DOHH2 (cell line): ENCODE measurements around the gene IGSF3.
"Not testable (repeated sequence)": the region's sequence is repeated elsewhere in the genome, so short reads cannot be mapped to it uniquely, and the experiment has no call there.

ENCODE experiments used
- H3F3A ChIP-seq: fragments of 200-600 bp; sonication (generic), shearing (Covaris generic); 2 replicates; pipeline ENCODE4 v1.6.0; 2016; ENCODE audit warnings: antibody characterized with exemption, mild to moderate bottlenecking; ENCODE audit not compliant: control insufficient read depth, insufficient read depth
- H3K27ac ChIP-seq: fragments of 200-600 bp; sonication (generic); 2 replicates; pipeline ENCODE4 v1.5.1; 2014; ENCODE audit warnings: low read depth, mild to moderate bottlenecking, low read length, moderate library complexity
- H3K27me3 ChIP-seq: fragments of 200-600 bp; sonication (generic); 2 replicates; pipeline ENCODE4 v1.6.1; 2014; ENCODE audit warnings: mild to moderate bottlenecking, low read length, mixed read lengths; ENCODE audit not compliant: control insufficient read depth
- H3K36me3 ChIP-seq: fragments of 200-600 bp; sonication (generic); 2 replicates; pipeline ENCODE4 v1.6.1; 2014; ENCODE audit warnings: mild to moderate bottlenecking, low read length, moderate library complexity, mixed read lengths; ENCODE audit not compliant: control insufficient read depth
- H3K4me1 ChIP-seq: fragments of 200-600 bp; sonication (generic); 2 replicates; pipeline ENCODE4 v1.6.1; 2014; ENCODE audit warnings: mild to moderate bottlenecking, low read length, mixed read lengths; ENCODE audit not compliant: control insufficient read depth
- H3K4me2 ChIP-seq: fragments of 200-600 bp; sonication (generic); 2 replicates; pipeline ENCODE4 v1.6.0; 2014; ENCODE audit warnings: mild to moderate bottlenecking, low read length, moderate library complexity
- H3K4me3 ChIP-seq: fragments of 200-600 bp; sonication (generic); 2 replicates; pipeline ENCODE4 v1.5.1; 2014; ENCODE audit warnings: mild to moderate bottlenecking, low read length, mixed read lengths
- H3K79me2 ChIP-seq: fragments of 200-600 bp; sonication (generic); 2 replicates; pipeline ENCODE4 v1.6.1; 2014; ENCODE audit warnings: mild to moderate bottlenecking, low read length, mixed read lengths; ENCODE audit not compliant: control insufficient read depth
- H3K9me2 ChIP-seq: fragments of 200-600 bp; sonication (generic); replicated peaks from 2 replicates; pipeline ENCODE4 v1.6.1; 2014; ENCODE audit warnings: mild to moderate bottlenecking, low read length, mixed read lengths; ENCODE audit not compliant: control insufficient read depth
- H3K9me3 ChIP-seq: fragments of 200-600 bp; sonication (generic); 2 replicates; pipeline ENCODE4 v1.6.1; 2014; ENCODE audit warnings: antibody characterized with exemption, low read length, mixed read lengths; ENCODE audit not compliant: control insufficient read depth, insufficient read depth
- H4K20me1 ChIP-seq: fragments of 200-600 bp; sonication (generic); 2 replicates; pipeline ENCODE4 v1.6.0; 2014; ENCODE audit warnings: low read depth, mild to moderate bottlenecking, antibody characterized with exemption, low read length, moderate library complexity; ENCODE audit not compliant: control insufficient read depth, insufficient read depth

IGSF3 gene

GRCh38 chr1:116637583-116637982 is 29.9 kb downstream of the IGSF3 start:
- not testable (repeated sequence) for H3K79me2 ChIP-seq, H3F3A ChIP-seq, H3K4me1 ChIP-seq

GRCh38 chr1:116636584-116636983 is 30.9 kb downstream of the IGSF3 start:
- not testable (repeated sequence) for H3K27me3 ChIP-seq, H3K4me3 ChIP-seq, H3K4me1 ChIP-seq, H3K4me2 ChIP-seq, H3F3A ChIP-seq, H3K9me2 ChIP-seq, H3K79me2 ChIP-seq, H4K20me1 ChIP-seq, H3K27ac ChIP-seq, H3K9me3 ChIP-seq, H3K36me3 ChIP-seq

More at GRCh38 chr1:116637583-116637982, 29.9 kb downstream of the IGSF3 start:
- not testable (repeated sequence) for H3K9me3 ChIP-seq, H3K4me2 ChIP-seq, H3K4me3 ChIP-seq, H4K20me1 ChIP-seq, H3K9me2 ChIP-seq, H3K27me3 ChIP-seq, H3K36me3 ChIP-seq, H3K27ac ChIP-seq

GRCh38 chr1:116634386-116634785 is 33.1 kb downstream of the IGSF3 start:
- not testable (repeated sequence) for H3K4me1 ChIP-seq, H4K20me1 ChIP-seq, H3K36me3 ChIP-seq, H3K4me2 ChIP-seq, H3K27ac ChIP-seq, H3K9me2 ChIP-seq, H3K9me3 ChIP-seq, H3K79me2 ChIP-seq, H3K27me3 ChIP-seq, H3K4me3 ChIP-seq, H3F3A ChIP-seq

- not testable (repeated sequence) for H3K36me3 ChIP-seq, H3K27ac ChIP-seq, H3K9me2 ChIP-seq, H3K27me3 ChIP-seq, H4K20me1 ChIP-seq, H3K9me3 ChIP-seq, H3K4me3 ChIP-seq, H3K79me2 ChIP-seq, H3K4me1 ChIP-seq, H3K4me2 ChIP-seq, H3F3A ChIP-seq
Measured at GRCh38 chr1:116631996-116632925, 35.3 kb downstream of the IGSF3 start.

GRCh38 chr1:116631554-116631953 is 36.0 kb downstream of the IGSF3 start:
- not testable (repeated sequence) for H3K27ac ChIP-seq, H4K20me1 ChIP-seq, H3F3A ChIP-seq, H3K36me3 ChIP-seq, H3K9me3 ChIP-seq, H3K4me2 ChIP-seq, H3K4me1 ChIP-seq, H3K27me3 ChIP-seq, H3K9me2 ChIP-seq, H3K4me3 ChIP-seq, H3K79me2 ChIP-seq

- H3K27ac ChIP-seq, H3K27me3 ChIP-seq, H3K9me3 ChIP-seq, H3K9me2 ChIP-seq, H3K79me2 ChIP-seq, H3F3A ChIP-seq, H3K4me3 ChIP-seq, H4K20me1 ChIP-seq, H3K4me1 ChIP-seq, H3K4me2 ChIP-seq, H3K36me3 ChIP-seq: not testable (repeated sequence)
Measured at GRCh38 chr1:116630057-116630456, 37.5 kb downstream of the IGSF3 start.

- not testable (repeated sequence) for H3K36me3 ChIP-seq, H4K20me1 ChIP-seq, H3K79me2 ChIP-seq, H3K9me2 ChIP-seq, H3K27me3 ChIP-seq, H3F3A ChIP-seq, H3K4me2 ChIP-seq, H3K27ac ChIP-seq, H3K9me3 ChIP-seq, H3K4me1 ChIP-seq, H3K4me3 ChIP-seq
Measured at GRCh38 chr1:116629441-116629840, 38.1 kb downstream of the IGSF3 start.
